IPS-11a (cell line): ENCODE results near the gene FAHD2A.
"Not testable (repeated sequence)": the region's sequence is repeated elsewhere in the genome, so short reads cannot be mapped to it uniquely, and the experiment has no call there.

ENCODE experiments used
- H3K4me3 ChIP-seq: one replicate; pipeline ENCODE4 v1.5.1; 2013; ENCODE audit warnings: low read depth, low read length, control low read depth

Gene FAHD2A

GRCh38 chr2:95402370-95403203 lies at the start of gene FAHD2A:
TSS of gene FAHD2A (plus strand) at chr2:95402708. CDS start at chr2:95405559, 2,851 bp downstream.
- peak within 1 kb of the TSS; percentile 91 for H3K4me3 ChIP-seq

- no peak overlapping the region for H3K4me3 ChIP-seq
Observed at GRCh38 chr2:95353055-95353575, 49.4 kb upstream of the FAHD2A start.

DNA sequence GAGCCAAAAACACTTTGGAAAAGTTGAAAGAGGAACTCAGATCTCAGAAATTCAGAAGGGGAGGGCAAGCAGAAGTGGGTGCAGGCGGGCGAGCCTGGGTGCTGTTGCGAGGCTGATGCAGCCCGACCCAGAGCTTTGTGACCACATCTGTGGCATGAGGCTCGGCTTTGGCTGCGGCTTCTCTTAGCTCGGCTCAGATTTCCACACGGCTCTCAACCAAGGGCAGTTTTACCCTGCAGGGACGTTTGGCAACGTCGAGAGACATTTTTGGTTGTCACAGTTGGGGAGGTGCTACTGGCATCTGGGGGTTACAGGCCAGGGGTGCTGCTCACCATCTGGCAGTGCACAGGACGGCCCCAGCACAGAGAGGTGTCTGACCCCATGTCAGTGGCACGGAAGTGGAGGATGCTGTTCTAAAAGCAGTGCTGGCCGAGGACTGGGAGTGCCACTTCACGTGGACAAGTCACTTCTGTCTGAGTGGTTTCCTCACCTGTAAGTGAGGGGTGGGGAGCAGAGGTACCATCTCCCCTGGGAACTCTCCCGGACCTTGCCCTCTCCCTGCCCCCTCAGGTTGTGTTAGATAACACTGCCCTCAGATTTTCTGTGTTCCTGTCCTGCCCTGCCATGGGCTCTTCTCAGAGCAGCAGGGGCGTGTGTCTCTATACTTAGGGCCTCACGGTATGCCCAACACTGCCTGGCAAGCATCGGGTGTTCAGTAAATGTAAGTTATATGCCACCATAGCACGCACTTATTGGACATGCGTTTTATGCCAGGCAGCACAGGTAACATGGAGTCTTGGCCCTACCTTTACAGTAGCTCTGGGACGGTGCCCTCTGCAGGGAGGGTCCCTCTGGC lies 48.7 kb upstream of the FAHD2A start:
- no peak overlapping the region for H3K4me3 ChIP-seq

- H3K4me3 ChIP-seq = no peak overlapping the region
Observed at GRCh38 chr2:95354469-95354901, 48.0 kb upstream of the FAHD2A start.

DNA sequence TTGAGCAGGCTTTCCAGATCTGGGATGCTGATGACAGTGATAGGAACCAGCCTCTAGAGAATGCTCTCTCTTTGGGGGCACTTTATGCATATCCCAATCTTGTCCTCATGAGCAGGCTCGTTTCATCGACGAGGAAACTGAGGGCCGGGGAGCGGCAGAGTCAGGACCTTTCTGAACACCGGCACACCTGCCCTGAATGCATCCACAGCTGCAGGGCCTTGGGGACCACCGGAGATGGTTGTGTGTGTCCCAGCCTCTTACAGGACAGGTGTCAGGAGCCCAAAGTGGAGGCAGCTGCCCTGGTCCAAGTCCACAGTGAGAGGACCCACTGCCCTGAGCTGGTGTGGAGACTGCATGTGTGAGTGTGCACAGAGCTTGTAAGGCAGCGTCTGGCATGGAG lies 47.6 kb upstream of the FAHD2A start:
- H3K4me3 ChIP-seq = no peak overlapping the region

GRCh38 chr2:95355486-95355885 lies 47.0 kb upstream of the FAHD2A start:
- not testable (repeated sequence) for H3K4me3 ChIP-seq

- H3K4me3 ChIP-seq = no peak overlapping the region
Observed at GRCh38 chr2:95356821-95357700, 45.4 kb upstream of the FAHD2A start.

DNA sequence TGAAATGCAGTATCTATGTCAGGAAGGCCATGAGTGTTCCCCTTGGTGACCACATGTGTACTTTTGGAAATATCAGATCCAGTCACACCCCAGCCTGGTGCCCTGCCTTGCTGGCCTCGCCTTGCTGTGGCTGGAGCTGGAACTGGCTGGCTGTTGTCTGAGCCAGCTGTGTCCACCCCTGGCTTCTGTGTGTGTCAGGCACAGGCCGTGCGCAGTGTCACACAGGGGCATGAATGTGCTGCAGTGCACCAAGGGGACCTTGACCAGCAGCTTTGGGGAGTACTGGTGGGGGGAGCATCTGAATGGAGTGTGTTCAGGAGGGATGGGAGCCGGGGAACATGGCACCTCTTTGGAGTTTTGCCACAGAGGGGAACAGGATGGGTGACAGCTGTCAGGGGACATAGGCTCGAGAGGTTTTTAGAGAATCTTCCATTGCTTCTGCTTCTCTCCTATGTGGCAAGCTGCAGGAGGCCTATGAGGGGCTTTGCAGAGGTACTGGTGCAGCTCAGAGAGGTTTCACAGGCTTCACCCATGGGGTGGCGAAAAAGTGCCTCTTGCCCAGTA lies 44.7 kb upstream of the FAHD2A start:
- no peak overlapping the region for H3K4me3 ChIP-seq

GRCh38 chr2:95359031-95359430 lies 43.5 kb upstream of the FAHD2A start:
- no peak overlapping the region for H3K4me3 ChIP-seq

DNA sequence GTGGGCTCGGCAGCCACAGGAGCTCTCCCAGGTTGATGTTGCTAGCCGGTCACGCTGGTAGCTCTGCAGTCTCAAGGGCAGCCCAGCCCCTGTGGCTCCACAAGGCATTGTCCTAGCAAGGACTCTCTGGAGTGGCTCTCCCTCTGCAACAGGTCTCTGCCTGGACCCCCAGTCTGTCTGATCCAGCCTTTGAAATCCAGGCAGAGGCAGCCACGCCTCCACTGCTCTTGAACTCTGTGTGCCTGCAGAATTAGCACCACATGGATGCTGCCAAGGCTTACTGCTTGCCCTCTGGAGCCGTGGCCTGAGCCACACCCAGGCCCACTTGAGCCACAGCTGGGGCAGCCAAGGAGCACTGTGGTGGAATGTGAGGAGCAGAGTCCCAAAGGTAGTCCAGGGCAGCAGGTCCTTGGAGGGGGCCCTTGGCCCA lies 43.0 kb upstream of the FAHD2A start:
- H3K4me3 ChIP-seq = no peak overlapping the region

GRCh38 chr2:95361216-95361980 lies 41.1 kb upstream of the FAHD2A start:
- H3K4me3 ChIP-seq = no peak overlapping the region

DNA sequence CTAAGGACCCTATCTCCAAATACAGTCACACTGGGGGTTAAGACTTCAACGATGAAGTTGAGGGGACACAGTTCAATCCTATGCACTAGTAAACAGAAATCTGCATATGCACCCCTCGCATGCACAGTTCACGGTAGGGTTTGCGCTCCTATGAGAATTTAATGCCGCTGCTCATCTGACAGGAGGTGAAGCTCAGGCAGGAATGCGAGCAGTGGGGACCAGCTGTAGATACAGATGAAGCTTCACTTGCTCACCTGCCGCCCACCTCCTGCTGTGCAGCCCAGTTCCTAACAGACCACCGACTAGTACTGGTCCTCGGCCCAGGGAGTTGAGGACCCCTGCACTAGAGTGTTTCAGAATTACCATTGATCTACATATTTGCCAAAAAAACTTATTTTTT lies 40.0 kb upstream of the FAHD2A start:
- no peak overlapping the region for H3K4me3 ChIP-seq

- H3K4me3 ChIP-seq = no peak overlapping the region
Observed at GRCh38 chr2:95366514-95366913, 36.0 kb upstream of the FAHD2A start.

DNA sequence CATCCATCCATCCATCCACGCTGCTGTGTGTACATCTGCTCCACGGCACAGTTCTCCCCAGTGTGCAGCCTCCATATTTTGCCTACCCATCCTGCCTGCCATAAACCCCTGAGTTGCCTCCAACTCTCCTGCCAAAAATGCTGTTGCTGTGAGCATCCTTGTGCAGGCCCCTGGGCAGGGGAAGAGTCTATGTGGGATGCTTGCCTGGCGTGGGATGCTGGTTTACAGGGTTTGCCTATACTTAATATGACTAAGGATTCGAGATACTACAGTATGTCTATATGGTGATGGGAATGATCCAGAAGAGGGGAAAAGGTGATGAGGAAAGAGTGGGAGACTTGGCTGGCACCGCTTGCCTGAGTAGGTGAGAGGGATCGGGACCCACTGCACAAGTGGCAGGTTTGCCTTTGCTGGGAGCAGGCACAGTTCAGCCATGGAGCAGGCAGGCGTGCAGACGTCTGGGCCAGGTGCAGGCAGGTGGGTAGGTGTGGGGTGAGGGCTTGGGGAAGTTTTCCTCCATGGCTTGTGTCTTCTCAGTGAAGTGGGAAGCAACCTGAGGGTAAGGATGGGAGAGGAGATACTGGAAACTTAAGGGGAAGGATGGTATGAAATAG lies 30.2 kb upstream of the FAHD2A start:
- H3K4me3 ChIP-seq = no peak overlapping the region

DNA sequence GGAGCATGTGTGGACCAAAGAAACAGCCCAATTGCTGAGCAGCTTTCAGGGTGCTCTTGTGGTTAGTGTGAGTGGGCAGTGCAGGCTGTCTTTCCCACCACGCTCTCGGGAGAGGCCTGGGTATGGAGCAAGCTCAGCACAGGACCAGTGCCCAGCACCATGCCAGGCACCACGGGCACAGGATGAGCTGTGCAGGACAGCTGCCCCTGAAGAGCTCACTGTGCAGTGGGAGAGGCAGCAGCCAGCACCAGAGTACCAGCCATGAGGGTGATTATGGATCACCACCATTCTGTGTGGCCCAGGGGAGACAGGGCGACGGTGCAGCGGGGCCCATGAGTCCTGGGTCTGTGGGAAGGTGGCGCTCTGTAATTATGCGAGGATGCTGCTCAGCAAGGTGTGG lies 29.7 kb upstream of the FAHD2A start:
- H3K4me3 ChIP-seq = no peak overlapping the region

GRCh38 chr2:95374029-95374428 lies 28.5 kb upstream of the FAHD2A start:
- no peak overlapping the region for H3K4me3 ChIP-seq

- H3K4me3 ChIP-seq = no peak overlapping the region
Observed at GRCh38 chr2:95374451-95374920, 28.0 kb upstream of the FAHD2A start.

DNA sequence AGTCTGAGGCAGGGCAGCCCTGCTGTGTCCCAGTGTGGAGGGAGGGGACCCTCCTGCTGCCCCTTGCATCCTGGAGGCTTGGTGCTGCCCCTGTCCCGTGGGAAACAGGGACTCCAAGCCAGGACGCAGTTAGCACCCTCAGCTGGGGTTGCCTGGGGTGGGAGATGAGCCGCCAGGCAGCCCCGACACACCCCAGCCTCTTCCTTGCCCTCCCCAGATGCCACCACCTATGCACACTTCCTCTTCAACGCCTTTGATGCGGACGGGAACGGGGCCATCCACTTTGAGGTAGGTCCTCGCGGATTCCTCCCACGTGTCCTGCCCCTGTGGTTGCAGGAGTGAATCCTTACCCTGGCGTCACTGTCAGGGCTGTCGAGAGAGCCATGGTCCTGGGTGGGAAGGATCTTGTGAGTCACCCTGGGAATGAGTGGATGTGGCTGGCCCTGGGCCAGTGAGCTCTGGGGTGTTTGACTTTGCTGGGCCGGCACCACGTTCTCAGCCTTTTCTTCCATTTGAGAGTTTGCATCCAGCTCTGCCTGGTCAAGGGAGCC lies 27.5 kb upstream of the FAHD2A start:
- H3K4me3 ChIP-seq = no peak overlapping the region
